BLaER1 (cell line): ENCODE data around the gene TTC13.

Source experiments
- H3K27ac ChIP-seq: shearing (Covaris generic); formaldehyde crosslinking; 2 replicates; pipeline ENCODE4 v1.8.1; 2022
- H3K27me3 ChIP-seq: shearing (Covaris generic); formaldehyde crosslinking; 2 replicates; pipeline ENCODE4 v1.8.1; 2022
- H3K36me3 ChIP-seq: shearing (Covaris generic); formaldehyde crosslinking; 2 replicates; pipeline ENCODE4 v1.8.1; 2022
- H3K4me1 ChIP-seq: shearing (Covaris generic); formaldehyde crosslinking; 2 replicates; pipeline ENCODE4 v1.8.1; 2022
- H3K4me2 ChIP-seq: shearing (Covaris generic); formaldehyde crosslinking; 2 replicates; pipeline ENCODE4 v1.8.1; 2022
- H3K4me3 ChIP-seq: shearing (Covaris generic); formaldehyde crosslinking; 2 replicates; pipeline ENCODE4 v1.8.1; 2022
- H3K9ac ChIP-seq: shearing (Covaris generic); formaldehyde crosslinking; 2 replicates; pipeline ENCODE4 v1.8.1; 2022
- H3K9me3 ChIP-seq: shearing (Covaris generic); formaldehyde crosslinking; 2 replicates; pipeline ENCODE4 v1.8.1; 2022
- H4K20me1 ChIP-seq: shearing (Covaris generic); formaldehyde crosslinking; 2 replicates; pipeline ENCODE4 v1.8.1; 2022
- Cebpa-rat ChIP-seq: shearing (Covaris generic); IDR thresholded peaks from 2 replicates; pipeline ENCODE4 v1.8.1; 2022

TTC13 gene

GRCh38 chr1:230860617-230861384 is 117.9 kb downstream of the TTC13 start:
- Histone ChIP-seq H3K27me3 (no peaks in the 10 kb centered on the region), H3K4me1 (peaks cover 22% of the 10 kb centered on the region), H3K4me2 (no peak overlapping the region), H3K4me3 (no peak overlapping the region), H3K36me3 (peaks cover 21% of the 10 kb centered on the region), H3K27ac (no peak overlapping the region), H3K9me3 (peaks cover 9% of the 10 kb centered on the region; the same call in 1 of the 2 replicates), H3K9ac (no peak overlapping the region), H4K20me1 (peaks cover 11% of the 10 kb centered on the region)
- TF ChIP-seq Cebpa-rat, result peak; percentile 95; the same call in 1 of the 2 replicates

- Histone ChIP-seq H3K27me3 (no peaks in the 10 kb centered on the region), H3K9me3 (peaks cover 9% of the 10 kb centered on the region; the same call in 1 of the 2 replicates), H3K9ac (no peak overlapping the region), H3K27ac (no peak overlapping the region), H3K4me2 (no peak overlapping the region), H4K20me1 (no peaks in the 10 kb centered on the region), H3K4me3 (no peak overlapping the region), H3K36me3 (peaks cover 32% of the 10 kb centered on the region), H3K4me1 (peaks cover 16% of the 10 kb centered on the region)
- no peak for TF ChIP-seq Cebpa-rat
Observed at GRCh38 chr1:230858918-230859729, 119.5 kb downstream of the TTC13 start.

GRCh38 chr1:230858236-230858820 is 120.3 kb downstream of the TTC13 start:
- no peak overlapping the region for H3K4me2 ChIP-seq
- peaks cover 38% of the 10 kb centered on the region for H3K36me3 ChIP-seq
- H3K9me3 ChIP-seq, result peaks cover 9% of the 10 kb centered on the region; the same call in 1 of the 2 replicates
- no peak overlapping the region for H3K27ac ChIP-seq
- no peaks in the 10 kb centered on the region for H4K20me1 ChIP-seq
- TF ChIP-seq Cebpa-rat, result no peak
- no peaks in the 10 kb centered on the region for H3K27me3 ChIP-seq
- no peak overlapping the region for H3K4me3 ChIP-seq
- peaks cover 8% of the 10 kb centered on the region for H3K4me1 ChIP-seq
- no peak overlapping the region for H3K9ac ChIP-seq

- Histone ChIP-seq H3K4me1 (peaks cover 3% of the 10 kb centered on the region), H3K4me2 (no peak overlapping the region), H3K27ac (no peak overlapping the region), H3K9ac (no peak overlapping the region), H3K4me3 (no peak overlapping the region), H3K9me3 (peaks cover 12% of the 10 kb centered on the region), H3K36me3 (peaks cover 43% of the 10 kb centered on the region), H4K20me1 (no peaks in the 10 kb centered on the region), H3K27me3 (no peaks in the 10 kb centered on the region)
- no peak for TF ChIP-seq Cebpa-rat
Observed at GRCh38 chr1:230857822-230858221, 120.8 kb downstream of the TTC13 start.

GRCh38 chr1:230857077-230857476 is 121.6 kb downstream of the TTC13 start:
- peaks cover 15% of the 10 kb centered on the region for H3K9me3 ChIP-seq
- H3K9ac ChIP-seq, result no peak overlapping the region
- H3K27me3 ChIP-seq, result no peaks in the 10 kb centered on the region
- no peaks in the 10 kb centered on the region for H3K4me1 ChIP-seq
- H3K27ac ChIP-seq, result no peak overlapping the region
- peaks cover 48% of the 10 kb centered on the region for H3K36me3 ChIP-seq
- H4K20me1 ChIP-seq, result no peaks in the 10 kb centered on the region
- TF ChIP-seq Cebpa-rat, result no peak
- no peak overlapping the region for H3K4me3 ChIP-seq
- H3K4me2 ChIP-seq, result no peak overlapping the region
